ENCODE measurements around the gene CDK5. TPM values are rescaled to one million over a fixed set of nuclear protein-coding genes. Genes with fewer than 3 reads are reported as not detected.
A peak's percentile ranks its signal among the peaks of the same experiment; 100 is the strongest.

CDK5 gene
- total and polyA plus RNA-seq, 2 donors (not counting 1 experiment from before 2014, with no cell fraction given): 15.1 to 27.7 TPM

GRCh38 chr7:151062111-151062398 is 4.4 kb upstream of the CDK5 start:
- Histone ChIP-seq H2AFZ (ENCODE audit: low read length) (no peak overlapping the region), H3K9ac (ENCODE audit: insufficient read depth, low read length) (no peak overlapping the region), H3K4me3 (replicated peaks in 1 of 4; ENCODE audit: control extremely low read depth in 1 of 4, insufficient read depth in 1 of 4, low read depth in 3 of 4, low read length in 4 of 4) (peak overlapping the region in 1 of 4 experiments; percentile 89), H3K9me3 (ENCODE audit: control insufficient read depth, insufficient read depth, low read depth, low read length) (no peaks in the 10 kb centered on the region), H4K20me1 (ENCODE audit: control insufficient read depth, extremely low read depth, insufficient read depth, low read length) (no peaks in the 10 kb centered on the region), H3K27me3 (ENCODE audit: control insufficient read depth, insufficient read depth, low read length) (no peaks in the 10 kb centered on the region), H3K4me2 (ENCODE audit: extremely low read depth, insufficient read depth, low read length) (no peak overlapping the region), H3K27ac (ENCODE audit: insufficient read depth, low read length) (no peak overlapping the region), H3K79me2 (ENCODE audit: control insufficient read depth, insufficient read depth, low read length) (peaks cover 33% of the 10 kb centered on the region), H3K4me1 (ENCODE audit: control insufficient read depth, extremely low read depth, insufficient read depth, low read length) (peaks cover 20% of the 10 kb centered on the region), H3K36me3 (ENCODE audit: control insufficient read depth, insufficient read depth, low read length) (peaks cover 18% of the 10 kb centered on the region)
- no peak for DNase-seq (ENCODE audit: low read depth in 2 of 2)
- TF ChIP-seq EZH2 (IDR thresholded peaks at IDR 0.05; ENCODE audit: low read length, missing control alignments): no peak
- TF ChIP-seq CTCF (conservative IDR thresholded peaks at IDR 0.05 in 1 of 2, IDR thresholded peaks at IDR 0.05 in 1 of 2; ENCODE audit: low read depth in 1 of 2, low read length in 2 of 2): no peak

GRCh38 chr7:151061213-151062110 is 3.8 kb upstream of the CDK5 start:
- peaks cover 23% of the 10 kb centered on the region for H3K4me1 ChIP-seq (ENCODE audit: control insufficient read depth, extremely low read depth, insufficient read depth, low read length)
- H4K20me1 ChIP-seq (ENCODE audit: control insufficient read depth, extremely low read depth, insufficient read depth, low read length): no peaks in the 10 kb centered on the region
- peak overlapping the region; percentile 93 for H3K27ac ChIP-seq (ENCODE audit: insufficient read depth, low read length)
- no peak overlapping the region for H2AFZ ChIP-seq (ENCODE audit: low read length)
- H3K9me3 ChIP-seq (ENCODE audit: control insufficient read depth, insufficient read depth, low read depth, low read length): no peaks in the 10 kb centered on the region
- H3K4me3 ChIP-seq (replicated peaks in 1 of 4; ENCODE audit: control extremely low read depth in 1 of 4, insufficient read depth in 1 of 4, low read depth in 3 of 4, low read length in 4 of 4): peak overlapping the region; percentile 12 to 89 (median 81)
- H3K36me3 ChIP-seq (ENCODE audit: control insufficient read depth, insufficient read depth, low read length): peaks cover 18% of the 10 kb centered on the region
- no peaks in the 10 kb centered on the region for H3K27me3 ChIP-seq (ENCODE audit: control insufficient read depth, insufficient read depth, low read length)
- no peak overlapping the region for H3K9ac ChIP-seq (ENCODE audit: insufficient read depth, low read length)
- TF ChIP-seq CTCF (conservative IDR thresholded peaks at IDR 0.05 in 1 of 2, IDR thresholded peaks at IDR 0.05 in 1 of 2; ENCODE audit: low read depth in 1 of 2, low read length in 2 of 2) (no peak), EZH2 (IDR thresholded peaks at IDR 0.05; ENCODE audit: low read length, missing control alignments) (no peak)
- peaks cover 33% of the 10 kb centered on the region for H3K79me2 ChIP-seq (ENCODE audit: control insufficient read depth, insufficient read depth, low read length)
- H3K4me2 ChIP-seq (ENCODE audit: extremely low read depth, insufficient read depth, low read length): peak overlapping the region; percentile 93
- DNase-seq (ENCODE audit: low read depth in 2 of 2): no peak

- Histone ChIP-seq H3K9ac (ENCODE audit: insufficient read depth, low read length) (peak overlapping the region; percentile 74), H3K4me2 (ENCODE audit: extremely low read depth, insufficient read depth, low read length) (peak overlapping the region; percentile 93), H4K20me1 (ENCODE audit: control insufficient read depth, extremely low read depth, insufficient read depth, low read length) (no peaks in the 10 kb centered on the region), H3K27ac (ENCODE audit: insufficient read depth, low read length) (peak overlapping the region; percentile 93), H3K4me1 (ENCODE audit: control insufficient read depth, extremely low read depth, insufficient read depth, low read length) (peaks cover 23% of the 10 kb centered on the region), H3K79me2 (ENCODE audit: control insufficient read depth, insufficient read depth, low read length) (peaks cover 33% of the 10 kb centered on the region), H3K9me3 (ENCODE audit: control insufficient read depth, insufficient read depth, low read depth, low read length) (no peaks in the 10 kb centered on the region), H3K4me3 (replicated peaks in 1 of 4; ENCODE audit: control extremely low read depth in 1 of 4, insufficient read depth in 1 of 4, low read depth in 3 of 4, low read length in 4 of 4) (peak overlapping the region; percentile 80 to 89 (median 81)), H2AFZ (ENCODE audit: low read length) (no peak overlapping the region), H3K36me3 (ENCODE audit: control insufficient read depth, insufficient read depth, low read length) (peaks cover 13% of the 10 kb centered on the region), H3K27me3 (ENCODE audit: control insufficient read depth, insufficient read depth, low read length) (no peaks in the 10 kb centered on the region)
- TF ChIP-seq EZH2 (IDR thresholded peaks at IDR 0.05; ENCODE audit: low read length, missing control alignments) (no peak), CTCF (conservative IDR thresholded peaks at IDR 0.05 in 1 of 2, IDR thresholded peaks at IDR 0.05 in 1 of 2; ENCODE audit: low read depth in 1 of 2, low read length in 2 of 2) (peak in 1 of 2 donors; percentile 5)
- DNase-seq (ENCODE audit: low read depth in 2 of 2): peak in 1 of 2 donors; percentile 34
Observed at GRCh38 chr7:151060416-151061212, 2.9 kb upstream of the CDK5 start.

Data from fibroblast of lung (primary cell).